NCI-H1436 treated with DMSO at 0.1 percent for 48 hours (cell line): ENCODE results near the gene KRTAP5-3.

Experiments
- DNase-seq: peaks from one replicate; lab custom pipeline; 2025; lab: John Stamatoyannopoulos, UW

KRTAP5-3 gene

DNA sequence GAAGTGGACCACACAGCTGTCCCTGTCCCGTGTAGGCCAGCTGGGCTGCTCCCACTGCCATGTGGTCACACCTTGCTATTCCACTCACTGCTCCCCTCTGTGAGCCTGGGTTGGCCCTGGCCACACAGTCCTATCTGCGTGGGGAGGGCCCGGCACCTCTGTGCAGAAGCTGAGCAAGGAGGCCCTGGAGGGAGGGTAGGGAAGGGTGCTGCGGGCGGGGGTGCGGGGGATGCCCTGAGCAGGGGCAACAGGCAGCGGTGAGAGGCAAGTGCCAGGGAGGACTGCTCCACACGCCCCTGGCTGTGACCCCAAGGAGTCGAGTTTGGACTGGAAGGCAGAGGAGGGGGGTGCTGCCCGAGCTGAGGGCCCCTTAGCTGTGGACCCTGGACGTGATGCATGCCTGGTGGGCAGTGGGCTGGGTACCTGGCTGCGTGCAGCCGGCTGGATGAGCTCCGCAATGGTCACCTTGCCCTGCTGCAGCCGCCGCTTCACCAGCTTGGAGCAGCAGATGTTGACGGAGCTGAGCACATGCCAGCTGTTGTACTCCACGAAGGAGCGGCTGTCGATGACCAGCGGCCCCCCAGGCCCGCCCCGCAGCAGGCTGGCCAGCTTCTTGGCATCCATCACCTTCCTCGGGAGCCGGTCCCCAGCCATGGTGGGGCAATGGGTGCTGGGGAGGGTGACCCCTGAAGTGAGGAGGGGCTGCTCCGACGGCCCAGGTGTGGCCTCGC lies 42.9 kb downstream of the KRTAP5-3 start:
- DNase-seq: no peak

GRCh38 chr11:1564535-1565172 lies 43.6 kb downstream of the KRTAP5-3 start:
- DNase-seq: no peak

DNA sequence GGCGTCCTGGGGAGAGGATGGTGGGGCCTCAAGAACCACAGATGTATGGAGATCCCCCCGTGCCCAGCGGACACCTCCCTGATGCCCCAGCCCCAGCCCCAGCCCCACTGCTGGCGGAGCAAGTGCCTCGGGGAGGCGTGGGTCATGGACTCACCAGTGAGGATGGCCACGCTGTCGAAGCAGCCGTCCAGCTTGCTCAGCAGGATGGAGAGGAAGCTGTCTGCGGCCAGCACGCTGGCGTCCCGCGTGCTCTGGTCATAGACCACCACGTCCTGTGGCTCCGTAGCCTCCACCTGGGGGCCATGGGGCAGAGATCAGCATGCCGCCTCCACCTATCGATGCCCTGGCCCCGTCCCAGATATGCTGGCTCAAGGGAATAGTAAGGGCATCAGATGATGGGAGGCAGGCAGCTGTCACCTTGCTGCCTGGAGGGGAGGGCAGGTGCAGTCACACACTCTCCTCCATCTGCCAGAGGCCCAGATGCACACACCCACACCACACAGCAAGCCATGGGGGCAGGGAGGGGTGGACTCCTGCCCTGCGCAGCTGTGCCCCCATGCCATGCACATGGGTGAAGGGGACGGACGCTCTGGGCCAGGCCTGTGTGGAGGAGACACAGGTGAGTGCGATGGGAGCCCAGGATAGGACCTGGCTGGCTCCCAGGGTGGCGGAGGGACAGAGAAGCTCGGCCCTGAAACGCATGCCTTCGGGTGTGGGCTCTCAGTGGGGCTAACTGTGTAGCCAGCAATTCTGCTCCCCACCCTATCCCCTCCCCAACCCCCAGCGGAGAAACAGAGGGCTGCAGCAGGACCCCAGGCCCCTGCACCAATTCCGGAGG lies 44.3 kb downstream of the KRTAP5-3 start:
- no peak for DNase-seq

DNA sequence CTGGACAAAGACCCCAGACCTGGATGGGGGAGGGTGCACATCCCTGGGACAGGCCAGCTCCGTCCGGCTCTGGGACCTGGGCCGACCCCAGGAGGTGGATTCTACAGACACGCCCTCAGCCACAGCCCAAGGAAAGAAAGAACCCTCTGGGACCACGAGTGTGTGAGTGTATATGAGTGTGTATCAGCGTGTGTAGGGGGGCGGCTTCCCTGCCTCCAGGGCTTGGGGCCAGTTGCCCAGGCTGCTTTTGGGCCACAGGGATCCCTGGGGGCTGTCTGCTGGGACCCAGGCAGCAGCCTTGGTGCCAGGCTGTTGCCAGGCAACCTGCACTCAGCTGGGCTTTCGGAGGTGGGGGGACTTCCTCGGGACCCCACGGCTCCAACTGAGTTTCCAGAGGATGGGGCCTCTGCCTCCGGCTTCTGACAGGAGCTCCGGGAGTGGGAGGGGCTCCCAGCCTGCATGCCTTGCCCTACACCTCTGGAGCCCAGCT lies 45.1 kb downstream of the KRTAP5-3 start:
- no peak for DNase-seq

- no peak for DNase-seq
Observed at GRCh38 chr11:1562469-1563148, 45.7 kb downstream of the KRTAP5-3 start.

DNA sequence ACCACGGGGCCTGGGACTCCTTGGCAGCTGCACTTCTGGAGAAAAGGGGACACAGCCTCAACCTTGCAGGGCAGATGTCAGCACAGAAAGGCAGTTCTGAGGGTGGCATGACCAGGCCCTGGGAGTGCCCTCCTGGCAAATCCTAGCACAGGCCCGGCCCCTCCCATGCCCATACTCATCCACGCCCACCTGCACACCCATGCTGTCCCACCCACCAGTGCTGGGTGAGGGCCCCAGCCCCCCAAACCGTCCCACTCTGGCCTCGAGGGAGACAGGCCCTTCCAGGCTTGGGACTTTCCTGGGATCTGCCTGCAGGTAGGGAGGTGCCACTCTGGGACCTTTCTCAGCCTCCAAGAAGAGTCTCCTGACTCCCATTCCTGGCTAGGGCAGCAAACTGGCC lies 46.3 kb downstream of the KRTAP5-3 start:
- no peak for DNase-seq

DNA sequence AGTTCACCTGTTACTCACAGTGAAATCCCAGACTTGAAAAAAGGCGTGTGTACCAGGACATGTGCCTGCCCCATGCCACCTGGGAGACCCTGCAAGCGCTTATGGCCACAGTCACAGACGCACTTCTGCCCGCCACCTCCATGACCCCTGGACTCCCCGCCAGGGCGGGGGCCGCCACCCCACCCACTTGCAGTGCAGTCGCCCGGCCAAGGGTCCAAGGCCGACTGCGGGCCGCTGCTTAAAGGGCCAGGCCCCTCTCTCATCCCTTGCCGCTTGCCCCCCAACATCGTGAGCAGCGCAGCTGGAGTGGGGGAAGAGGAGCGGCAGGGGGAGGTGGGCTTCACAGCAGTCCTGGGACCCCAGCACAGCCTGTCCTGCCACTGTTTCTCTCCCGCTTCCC lies 47.0 kb downstream of the KRTAP5-3 start:
- DNase-seq: no peak

- DNase-seq: no peak
Observed at GRCh38 chr11:1560649-1561251, 47.5 kb downstream of the KRTAP5-3 start.

DNA sequence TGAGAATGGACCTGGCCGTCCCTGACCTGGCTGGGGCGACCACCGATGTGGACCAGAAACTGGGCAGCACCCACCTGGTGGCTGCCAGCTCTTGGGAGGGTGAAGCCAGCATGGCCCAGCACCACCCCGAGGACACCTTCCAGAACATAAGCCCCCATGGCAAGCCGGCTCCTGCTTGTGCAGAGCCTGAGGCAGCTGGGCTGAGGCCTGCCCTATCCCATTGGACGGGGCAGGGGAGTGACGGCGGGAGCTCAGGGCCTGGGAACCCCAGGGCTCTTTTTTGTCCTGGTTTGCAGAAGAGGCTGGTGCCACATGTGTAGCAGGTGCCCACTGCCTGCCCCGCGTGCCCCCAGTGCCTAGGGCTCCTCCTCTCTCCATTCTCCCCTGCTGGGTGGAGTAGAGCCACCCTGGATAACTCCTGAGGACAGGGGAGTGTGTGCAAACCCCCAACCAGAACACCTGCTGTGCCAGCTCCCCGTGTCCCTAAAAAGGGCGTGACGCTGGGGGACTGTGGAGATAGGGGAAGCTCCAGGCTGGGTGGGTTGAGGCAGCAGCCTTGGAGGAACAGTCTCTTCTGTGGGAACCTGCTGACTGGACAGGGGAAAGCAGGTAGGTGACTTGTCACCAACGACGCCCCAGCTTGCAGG lies 48.1 kb downstream of the KRTAP5-3 start:
- no peak for DNase-seq

- DNase-seq: no peak
Observed at GRCh38 chr11:1559111-1559951, 48.9 kb downstream of the KRTAP5-3 start.

DNA sequence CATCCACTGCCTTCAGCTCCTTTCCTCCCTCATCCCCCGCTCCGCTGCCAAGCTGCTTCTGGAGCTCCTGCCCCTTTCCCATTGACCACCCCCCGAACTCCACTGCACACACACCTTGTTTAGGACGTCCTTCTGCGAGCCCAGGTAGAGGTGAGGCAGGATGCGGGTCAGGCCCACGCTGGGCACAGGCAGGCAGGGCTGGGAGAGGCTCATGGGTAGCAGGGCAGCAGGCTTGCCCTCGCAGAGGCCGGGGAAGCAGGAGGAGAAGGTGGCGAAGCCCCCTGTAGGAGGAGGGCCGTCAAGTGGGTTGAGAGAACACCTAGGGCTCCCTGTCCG lies 49.5 kb downstream of the KRTAP5-3 start:
- DNase-seq: no peak

DNA sequence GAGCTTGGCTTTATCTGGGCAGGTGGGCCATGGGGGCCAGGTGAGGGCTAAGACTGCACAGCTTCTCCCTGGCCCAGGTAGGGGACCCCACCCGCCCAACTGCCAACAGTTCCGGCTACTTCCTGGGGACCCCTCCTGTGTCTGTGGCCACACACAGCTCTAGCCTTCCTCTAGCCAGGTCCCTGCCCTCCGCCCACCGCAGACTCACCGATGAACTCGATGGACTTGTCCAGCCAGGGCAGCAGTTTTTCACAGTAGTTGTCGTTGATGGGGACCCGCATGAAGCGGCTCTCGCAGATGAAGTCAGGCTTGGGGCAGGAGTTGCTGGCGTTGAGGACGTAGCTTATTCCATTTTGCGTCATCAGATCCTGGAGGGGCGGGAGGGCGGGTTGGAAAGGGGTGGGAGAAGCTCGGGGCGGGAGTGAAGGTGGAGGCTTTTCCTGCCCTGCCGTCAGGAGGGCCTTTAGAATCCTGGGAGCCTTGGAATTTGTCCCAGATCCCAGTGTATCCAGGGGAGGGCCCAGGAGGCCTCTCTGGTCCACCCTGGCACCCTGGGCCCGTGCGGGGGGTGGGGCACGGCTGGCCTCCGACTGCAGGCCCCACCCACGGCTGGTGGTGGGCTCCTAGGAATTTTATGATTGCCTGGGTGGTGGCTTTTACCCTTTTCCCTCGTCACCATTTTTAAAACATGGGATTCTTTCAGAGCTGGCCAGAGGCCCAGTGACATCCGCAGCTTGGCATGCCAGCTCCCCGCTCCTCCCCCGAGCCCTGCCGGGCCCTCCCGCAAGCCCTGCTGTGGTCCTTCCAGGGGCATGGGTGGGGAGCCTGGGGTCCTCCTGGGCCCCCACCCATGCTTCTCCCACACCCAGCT lies 50.1 kb downstream of the KRTAP5-3 start:
- no peak for DNase-seq
